IPS DF 6.9 (cell line): ENCODE data around the gene CNIH3.

Experiments used
- DNase-seq: peaks from one replicate; pipeline ENCODE4 v3.0.0-alpha.2; 2013; ENCODE audit warnings: low read depth, low spot score
- H3K27ac ChIP-seq: one replicate; pipeline ENCODE4 v1.5.1; 2013; ENCODE audit warnings: low read length, control low read depth
- H3K27me3 ChIP-seq: 2 replicates; pipeline ENCODE4 v1.6.1; 2013; ENCODE audit warnings: mild to moderate bottlenecking, low read length; ENCODE audit not compliant: control insufficient read depth, insufficient read depth
- H3K36me3 ChIP-seq: 2 replicates; pipeline ENCODE4 v1.6.1; 2013; ENCODE audit warnings: low read length; ENCODE audit not compliant: control insufficient read depth, insufficient read depth
- H3K4me1 ChIP-seq: 2 replicates; pipeline ENCODE4 v1.6.1; 2013; ENCODE audit warnings: low read length; ENCODE audit not compliant: control insufficient read depth, insufficient read depth
- H3K4me3 ChIP-seq: 2 replicates; pipeline ENCODE4 v1.5.1; 2013; ENCODE audit warnings: mild to moderate bottlenecking, low read length
- H3K9me3 ChIP-seq: 2 replicates; pipeline ENCODE4 v1.6.1; 2013; ENCODE audit warnings: low read length, inconsistent platforms; ENCODE audit not compliant: control insufficient read depth, insufficient read depth
- WGBS: extraction: QIAGEN DNeasy Blood & Tissue Kit; methylation state at CpG from one replicate; pipeline ENCODE4 v1.1.7; 2013; ENCODE audit warnings: mixed read lengths, missing lambda C conversion rate; ENCODE audit not compliant: insufficient read length, insufficient coverage; 5-methylcytosine and 5-hydroxymethylcytosine counted together

The CNIH3 gene

GRCh38 chr1:224782281-224783000, 166.3 kb downstream of the CNIH3 start:
- H3K27me3 ChIP-seq, result no peaks in the 10 kb centered on the region
- no peak for DNase-seq
- H3K36me3 ChIP-seq, result no peaks in the 10 kb centered on the region
- peaks cover 4% of the 10 kb centered on the region; the same call in 1 of the 2 replicates for H3K4me1 ChIP-seq
- H3K4me3 ChIP-seq, result no peak overlapping the region
- WGBS, result no CpG with 5 or more reads among the region's 2 CpGs
- no peaks in the 10 kb centered on the region for H3K9me3 ChIP-seq
- H3K27ac ChIP-seq, result no peak overlapping the region

GRCh38 chr1:224783006-224783651, 167.0 kb downstream of the CNIH3 start:
- H3K27me3 ChIP-seq, result no peaks in the 10 kb centered on the region
- H3K27ac ChIP-seq, result no peak overlapping the region
- no peak overlapping the region for H3K4me3 ChIP-seq
- no peaks in the 10 kb centered on the region for H3K36me3 ChIP-seq
- peaks cover 4% of the 10 kb centered on the region; the same call in 1 of the 2 replicates for H3K4me1 ChIP-seq
- no peaks in the 10 kb centered on the region for H3K9me3 ChIP-seq
- DNase-seq, result no peak
- WGBS, result no CpG with 5 or more reads among the region's 5 CpGs

- WGBS, result no CpG with 5 or more reads among the region's 4 CpGs
- no peak for DNase-seq
- H3K27ac ChIP-seq, result no peak overlapping the region
Measured at GRCh38 chr1:224784265-224785039, 168.3 kb downstream of the CNIH3 start.

GRCh38 chr1:224785040-224785328, 168.9 kb downstream of the CNIH3 start:
- H3K27me3 ChIP-seq, result no peaks in the 10 kb centered on the region
- H3K9me3 ChIP-seq, result no peaks in the 10 kb centered on the region
- peaks cover 2% of the 10 kb centered on the region; the same call in 1 of the 2 replicates for H3K4me1 ChIP-seq
- no peaks in the 10 kb centered on the region for H3K36me3 ChIP-seq
- no peak for DNase-seq
- H3K4me3 ChIP-seq, result no peak overlapping the region
- WGBS, result no CpG with 5 or more reads among the region's 2 CpGs
- no peak overlapping the region for H3K27ac ChIP-seq

More at GRCh38 chr1:224784265-224785039, 168.3 kb downstream of the CNIH3 start:
- Histone ChIP-seq H3K9me3 (no peaks in the 10 kb centered on the region), H3K36me3 (no peaks in the 10 kb centered on the region), H3K27me3 (no peaks in the 10 kb centered on the region), H3K4me3 (no peak overlapping the region), H3K4me1 (peaks cover 4% of the 10 kb centered on the region; the same call in 1 of the 2 replicates)

- H3K27ac ChIP-seq, result no peak overlapping the region
- no peak for DNase-seq
- H3K4me1 ChIP-seq, result peaks cover 2% of the 10 kb centered on the region; the same call in 1 of the 2 replicates
- no peaks in the 10 kb centered on the region for H3K27me3 ChIP-seq
- no peaks in the 10 kb centered on the region for H3K36me3 ChIP-seq
- H3K9me3 ChIP-seq, result no peaks in the 10 kb centered on the region
- no peak overlapping the region for H3K4me3 ChIP-seq
- no CpG with 5 or more reads among the region's 3 CpGs for WGBS
Measured at GRCh38 chr1:224785622-224786021, 169.5 kb downstream of the CNIH3 start.

- Histone ChIP-seq H3K4me1 (no peaks in the 10 kb centered on the region), H3K36me3 (no peaks in the 10 kb centered on the region), H3K4me3 (no peak overlapping the region), H3K27me3 (no peaks in the 10 kb centered on the region), H3K9me3 (no peaks in the 10 kb centered on the region), H3K27ac (no peak overlapping the region)
- WGBS, result no CpG with 5 or more reads among the region's 3 CpGs
- DNase-seq, result no peak
Measured at GRCh38 chr1:224786533-224787250, 170.6 kb downstream of the CNIH3 start.

GRCh38 chr1:224789311-224789710, 173.2 kb downstream of the CNIH3 start:
- Histone ChIP-seq H3K27me3 (no peaks in the 10 kb centered on the region), H3K9me3 (no peaks in the 10 kb centered on the region), H3K4me1 (no peaks in the 10 kb centered on the region), H3K27ac (no peak overlapping the region), H3K36me3 (no peaks in the 10 kb centered on the region), H3K4me3 (no peak overlapping the region)
- DNase-seq, result no peak
